ENCODE measurements around the gene BDKRB2.

Gene BDKRB2

GRCh38 chr14:96181186-96182056 lies 23.2 kb upstream of the BDKRB2 start:
- TF ChIP-seq, protein P1, sequence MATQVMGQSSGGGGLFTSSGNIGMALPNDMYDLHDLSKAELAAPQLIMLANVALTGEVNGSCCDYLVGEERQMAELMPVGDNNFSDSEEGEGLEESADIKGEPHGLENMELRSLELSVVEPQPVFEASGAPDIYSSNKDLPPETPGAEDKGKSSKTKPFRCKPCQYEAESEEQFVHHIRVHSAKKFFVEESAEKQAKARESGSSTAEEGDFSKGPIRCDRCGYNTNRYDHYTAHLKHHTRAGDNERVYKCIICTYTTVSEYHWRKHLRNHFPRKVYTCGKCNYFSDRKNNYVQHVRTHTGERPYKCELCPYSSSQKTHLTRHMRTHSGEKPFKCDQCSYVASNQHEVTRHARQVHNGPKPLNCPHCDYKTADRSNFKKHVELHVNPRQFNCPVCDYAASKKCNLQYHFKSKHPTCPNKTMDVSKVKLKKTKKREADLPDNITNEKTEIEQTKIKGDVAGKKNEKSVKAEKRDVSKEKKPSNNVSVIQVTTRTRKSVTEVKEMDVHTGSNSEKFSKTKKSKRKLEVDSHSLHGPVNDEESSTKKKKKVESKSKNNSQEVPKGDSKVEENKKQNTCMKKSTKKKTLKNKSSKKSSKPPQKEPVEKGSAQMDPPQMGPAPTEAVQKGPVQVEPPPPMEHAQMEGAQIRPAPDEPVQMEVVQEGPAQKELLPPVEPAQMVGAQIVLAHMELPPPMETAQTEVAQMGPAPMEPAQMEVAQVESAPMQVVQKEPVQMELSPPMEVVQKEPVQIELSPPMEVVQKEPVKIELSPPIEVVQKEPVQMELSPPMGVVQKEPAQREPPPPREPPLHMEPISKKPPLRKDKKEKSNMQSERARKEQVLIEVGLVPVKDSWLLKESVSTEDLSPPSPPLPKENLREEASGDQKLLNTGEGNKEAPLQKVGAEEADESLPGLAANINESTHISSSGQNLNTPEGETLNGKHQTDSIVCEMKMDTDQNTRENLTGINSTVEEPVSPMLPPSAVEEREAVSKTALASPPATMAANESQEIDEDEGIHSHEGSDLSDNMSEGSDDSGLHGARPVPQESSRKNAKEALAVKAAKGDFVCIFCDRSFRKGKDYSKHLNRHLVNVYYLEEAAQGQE (IDR thresholded peaks at IDR 0.05; ENCODE audit: insufficient read depth in 1 of 2, low read depth in 2 of 2, low read length in 2 of 2), result no peak
- TF ChIP-seq POLR2AphosphoS5 (IDR thresholded peaks at IDR 0.05; ENCODE audit: low read depth, low read length) (no peak), TAF1 (IDR thresholded peaks at IDR 0.05; ENCODE audit: borderline replicate concordance, insufficient read depth, low read length) (no peak), SIN3A (IDR thresholded peaks at IDR 0.05; ENCODE audit: borderline replicate concordance, insufficient read depth, low read length) (no peak), FOXP2 (optimal IDR thresholded peaks at IDR 0.05; ENCODE audit: borderline replicate concordance, extremely low read depth, extremely low read length, insufficient read depth) (no peak)

- TF ChIP-seq, protein P1 (IDR thresholded peaks at IDR 0.05; ENCODE audit: insufficient read depth in 1 of 2, low read depth in 2 of 2, low read length in 2 of 2), result no peak
- TF ChIP-seq TAF1 (IDR thresholded peaks at IDR 0.05; ENCODE audit: borderline replicate concordance, insufficient read depth, low read length), result no peak
- no peak for TF ChIP-seq POLR2AphosphoS5 (IDR thresholded peaks at IDR 0.05; ENCODE audit: low read depth, low read length)
- no peak for TF ChIP-seq FOXP2 (optimal IDR thresholded peaks at IDR 0.05; ENCODE audit: borderline replicate concordance, extremely low read depth, extremely low read length, insufficient read depth)
- TF ChIP-seq SIN3A (IDR thresholded peaks at IDR 0.05; ENCODE audit: borderline replicate concordance, insufficient read depth, low read length), result no peak
Observed at GRCh38 chr14:96182546-96182945, 22.1 kb upstream of the BDKRB2 start.

DNA sequence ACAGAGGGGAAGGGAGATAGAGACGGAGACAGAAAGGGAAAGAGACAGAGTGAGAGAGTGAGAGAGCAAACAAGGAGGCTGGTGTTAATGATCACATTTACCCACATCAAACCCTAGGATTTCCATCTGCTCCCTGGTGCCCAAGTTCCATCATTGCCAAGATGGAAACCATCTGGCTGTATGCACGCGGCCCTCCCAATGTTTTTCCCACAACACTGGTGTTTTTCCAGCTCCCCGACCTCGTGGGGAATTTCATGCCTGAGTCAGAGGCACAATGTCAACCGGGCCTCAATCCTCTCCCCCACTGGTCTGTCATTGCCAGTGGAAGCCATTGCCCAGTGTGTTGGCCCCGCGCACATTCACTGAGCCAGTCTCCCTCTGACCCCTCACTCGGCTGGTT lies 19.9 kb upstream of the BDKRB2 start:
- TF ChIP-seq SIN3A (IDR thresholded peaks at IDR 0.05; ENCODE audit: borderline replicate concordance, insufficient read depth, low read length) (no peak), TAF1 (IDR thresholded peaks at IDR 0.05; ENCODE audit: borderline replicate concordance, insufficient read depth, low read length) (no peak), POLR2AphosphoS5 (IDR thresholded peaks at IDR 0.05; ENCODE audit: low read depth, low read length) (no peak), FOXP2 (optimal IDR thresholded peaks at IDR 0.05; ENCODE audit: borderline replicate concordance, extremely low read depth, extremely low read length, insufficient read depth) (no peak)
- TF ChIP-seq, protein P1 (IDR thresholded peaks at IDR 0.05; ENCODE audit: insufficient read depth in 1 of 2, low read depth in 2 of 2, low read length in 2 of 2), result no peak

- no peak for TF ChIP-seq FOXP2 (optimal IDR thresholded peaks at IDR 0.05; ENCODE audit: borderline replicate concordance, extremely low read depth, extremely low read length, insufficient read depth)
- no peak for TF ChIP-seq POLR2AphosphoS5 (IDR thresholded peaks at IDR 0.05; ENCODE audit: low read depth, low read length)
- TF ChIP-seq SIN3A (IDR thresholded peaks at IDR 0.05; ENCODE audit: borderline replicate concordance, insufficient read depth, low read length), result no peak
- no peak for TF ChIP-seq TAF1 (IDR thresholded peaks at IDR 0.05; ENCODE audit: borderline replicate concordance, insufficient read depth, low read length)
- TF ChIP-seq, protein P1 (IDR thresholded peaks at IDR 0.05; ENCODE audit: insufficient read depth in 1 of 2, low read depth in 2 of 2, low read length in 2 of 2), result no peak
Observed at GRCh38 chr14:96187216-96188031, 17.2 kb upstream of the BDKRB2 start.

All from PFSK-1 (cell line).